NCI-H146 treated with DMSO at 0.1 percent for 48 hours (cell line): ENCODE data around the gene PPM1L.

ENCODE experiments used
- DNase-seq: peaks from one replicate; lab custom pipeline; 2025; ENCODE audit not compliant: unreplicated experiment; lab: John Stamatoyannopoulos, UW

The PPM1L gene

GRCh38 chr3:160921020-160921635 is 165.1 kb downstream of the PPM1L start:
- peak; percentile 33 for DNase-seq

GRCh38 chr3:160924776-160925175 is 168.7 kb downstream of the PPM1L start:
- DNase-seq, result no peak

- DNase-seq, result no peak
Observed at GRCh38 chr3:160927620-160928019, 171.6 kb downstream of the PPM1L start.

GRCh38 chr3:160928183-160928726 is 172.2 kb downstream of the PPM1L start:
- DNase-seq, result no peak

- DNase-seq, result no peak
Observed at GRCh38 chr3:160929595-160929994, 173.6 kb downstream of the PPM1L start.

GRCh38 chr3:160931474-160931873 is 175.4 kb downstream of the PPM1L start:
- DNase-seq, result no peak

GRCh38 chr3:160935413-160936095 is 179.5 kb downstream of the PPM1L start:
- no peak for DNase-seq

- DNase-seq, result no peak
Observed at GRCh38 chr3:160941885-160942494, 186.0 kb downstream of the PPM1L start.

GRCh38 chr3:160943996-160944395 is 188.0 kb downstream of the PPM1L start:
- no peak for DNase-seq

GRCh38 chr3:160945336-160945735 is 189.3 kb downstream of the PPM1L start:
- DNase-seq, result no peak

GRCh38 chr3:160948273-160948672 is 192.2 kb downstream of the PPM1L start:
- DNase-seq, result no peak

- DNase-seq, result no peak
Observed at GRCh38 chr3:160949460-160949859, 193.4 kb downstream of the PPM1L start.

- no peak for DNase-seq
Observed at GRCh38 chr3:160950542-160950941, 194.5 kb downstream of the PPM1L start.

GRCh38 chr3:160950954-160951353 is 194.9 kb downstream of the PPM1L start:
- no peak for DNase-seq

GRCh38 chr3:160951642-160952487 is 195.8 kb downstream of the PPM1L start:
- no peak for DNase-seq

GRCh38 chr3:160953686-160954085 is 197.7 kb downstream of the PPM1L start:
- DNase-seq, result no peak

- DNase-seq, result peak; percentile 26
Observed at GRCh38 chr3:160956785-160957184, 200.8 kb downstream of the PPM1L start.

- DNase-seq, result no peak
Observed at GRCh38 chr3:160960568-160960967, 204.5 kb downstream of the PPM1L start.

- DNase-seq, result no peak
Observed at GRCh38 chr3:160963949-160964348, 207.9 kb downstream of the PPM1L start.

- no peak for DNase-seq
Observed at GRCh38 chr3:160968761-160969160, 212.7 kb downstream of the PPM1L start.
